Measurements from ENCODE around the gene COL28A1.

Gene COL28A1

GRCh38 chr7:7323921-7324320 lies 211.8 kb downstream of the COL28A1 start:
- DNase-seq, result no peak

GRCh38 chr7:7323352-7323751 lies 212.3 kb downstream of the COL28A1 start:
- no peak for DNase-seq

- no peak for DNase-seq
Measured at GRCh38 chr7:7321681-7322080, 214.0 kb downstream of the COL28A1 start.

GRCh38 chr7:7318601-7319000 lies 217.1 kb downstream of the COL28A1 start:
- DNase-seq, result no peak

GRCh38 chr7:7317850-7318249 lies 217.8 kb downstream of the COL28A1 start:
- DNase-seq, result no peak

- no peak for DNase-seq
Measured at GRCh38 chr7:7315851-7316250, 219.8 kb downstream of the COL28A1 start.

- DNase-seq, result no peak
Measured at GRCh38 chr7:7312323-7312722, 223.3 kb downstream of the COL28A1 start.

GRCh38 chr7:7311001-7311400 lies 224.7 kb downstream of the COL28A1 start:
- DNase-seq, result no peak

- no peak for DNase-seq
Measured at GRCh38 chr7:7309203-7309602, 226.5 kb downstream of the COL28A1 start.
